ENCODE data around the gene LRCH2. TPM values are rescaled to one million over a fixed set of nuclear protein-coding genes. Genes with fewer than 3 reads are reported as not detected.

The LRCH2 gene
- total and polyA plus RNA-seq, 4 donors = 1.1 to 15.1 (median 2.9) TPM

- H3K9me3 ChIP-seq (ENCODE audit: control insufficient read depth in 4 of 4, insufficient read depth in 3 of 4, low read length in 3 of 4) = no peaks in the 10 kb centered on the region
- ATAC-seq (ENCODE audit: insufficient read depth, low FRiP score) (no peak), DNase-seq (peak in 2 of 3 donors; percentile 17 to 46)
- 65 to 79% methylated on average over 3 of the region's 3 CpGs for WGBS, 2 donors
- H3K36me3 ChIP-seq (ENCODE audit: control insufficient read depth in 4 of 4, insufficient read depth in 4 of 4, low read length in 4 of 4) = peaks cover 0 to 3% (median 0%) of the 10 kb centered on the region in 4 donors
- H3K27me3 ChIP-seq (ENCODE audit: control insufficient read depth in 3 of 3, insufficient read depth in 3 of 3, low read length in 2 of 3) = peaks cover 0 to 28% (median 0%) of the 10 kb centered on the region in 3 donors
- TF ChIP-seq CTCF (IDR thresholded peaks at IDR 0.05; ENCODE audit: control extremely low read depth, extremely low read depth) = no peak
- H3K27ac ChIP-seq (ENCODE audit: low read depth in 1 of 2, low read length in 1 of 2) = no peak overlapping the region
- no peak overlapping the region for H3K9ac ChIP-seq (ENCODE audit: insufficient read depth in 1 of 2, low read length in 2 of 2)
- H3K4me1 ChIP-seq (ENCODE audit: control insufficient read depth in 5 of 5, insufficient read depth in 5 of 5, low read length in 5 of 5) = no peaks in the 10 kb centered on the region
- H3K4me3 ChIP-seq = no peak overlapping the region
Measured at GRCh38 chrX:115134382-115134781, 99.5 kb downstream of the LRCH2 start.

- Histone ChIP-seq H3K36me3 (ENCODE audit: control insufficient read depth in 4 of 4, insufficient read depth in 4 of 4, low read length in 4 of 4) (no peaks in the 10 kb centered on the region), H3K4me1 (ENCODE audit: control insufficient read depth in 5 of 5, insufficient read depth in 5 of 5, low read length in 5 of 5) (no peaks in the 10 kb centered on the region), H3K27ac (ENCODE audit: low read depth in 1 of 2, low read length in 1 of 2) (no peak overlapping the region), H3K4me3 (no peak overlapping the region), H3K9ac (ENCODE audit: insufficient read depth in 1 of 2, low read length in 2 of 2) (no peak overlapping the region), H3K27me3 (ENCODE audit: control insufficient read depth in 3 of 3, insufficient read depth in 3 of 3, low read length in 2 of 3) (peaks cover 0 to 20% (median 2%) of the 10 kb centered on the region in 3 donors), H3K9me3 (ENCODE audit: control insufficient read depth in 4 of 4, insufficient read depth in 3 of 4, low read length in 3 of 4) (no peaks in the 10 kb centered on the region)
- DNase-seq = no peak
- ATAC-seq (ENCODE audit: insufficient read depth, low FRiP score) = no peak
- TF ChIP-seq CTCF (IDR thresholded peaks at IDR 0.05; ENCODE audit: control extremely low read depth, extremely low read depth) = no peak
Measured at GRCh38 chrX:115112411-115112810, 121.5 kb downstream of the LRCH2 start.

- Histone ChIP-seq H3K9me3 (ENCODE audit: control insufficient read depth in 4 of 4, insufficient read depth in 3 of 4, low read length in 3 of 4) (peaks cover 0 to 2% (median 0%) of the 10 kb centered on the region in 4 donors), H3K36me3 (ENCODE audit: control insufficient read depth in 4 of 4, insufficient read depth in 4 of 4, low read length in 4 of 4) (no peaks in the 10 kb centered on the region), H3K4me1 (ENCODE audit: control insufficient read depth in 5 of 5, insufficient read depth in 5 of 5, low read length in 5 of 5) (no peaks in the 10 kb centered on the region), H3K9ac (ENCODE audit: insufficient read depth in 1 of 2, low read length in 2 of 2) (no peak overlapping the region), H3K4me3 (no peak overlapping the region), H3K27me3 (ENCODE audit: control insufficient read depth in 3 of 3, insufficient read depth in 3 of 3, low read length in 2 of 3) (peaks cover 0 to 4% (median 2%) of the 10 kb centered on the region in 3 donors), H3K27ac (ENCODE audit: low read depth in 1 of 2, low read length in 1 of 2) (no peak overlapping the region)
- DNase-seq (no peak), ATAC-seq (ENCODE audit: insufficient read depth, low FRiP score) (no peak)
- no peak for TF ChIP-seq CTCF (IDR thresholded peaks at IDR 0.05; ENCODE audit: control extremely low read depth, extremely low read depth)
- 83 to 96% methylated on average over 4 of the region's 4 CpGs for WGBS, 2 donors
Measured at GRCh38 chrX:115098897-115099296, 135.0 kb downstream of the LRCH2 start.

- WGBS, 2 donors = 42 to 70% methylated on average over 1 of the region's 1 CpG
- DNase-seq = no peak
- H3K9me3 ChIP-seq (ENCODE audit: control insufficient read depth in 4 of 4, insufficient read depth in 3 of 4, low read length in 3 of 4) = no peaks in the 10 kb centered on the region
- H3K9ac ChIP-seq (ENCODE audit: insufficient read depth in 1 of 2, low read length in 2 of 2) = no peak overlapping the region
- H3K36me3 ChIP-seq (ENCODE audit: control insufficient read depth in 4 of 4, insufficient read depth in 4 of 4, low read length in 4 of 4) = no peaks in the 10 kb centered on the region
- no peak for TF ChIP-seq CTCF (IDR thresholded peaks at IDR 0.05; ENCODE audit: control extremely low read depth, extremely low read depth)
- no peak for ATAC-seq (ENCODE audit: insufficient read depth, low FRiP score)
- H3K27ac ChIP-seq (ENCODE audit: low read depth in 1 of 2, low read length in 1 of 2) = no peak overlapping the region
- H3K4me1 ChIP-seq (ENCODE audit: control insufficient read depth in 5 of 5, insufficient read depth in 5 of 5, low read length in 5 of 5) = no peaks in the 10 kb centered on the region
- H3K4me3 ChIP-seq = no peak overlapping the region
- peaks cover 0 to 14% (median 4%) of the 10 kb centered on the region in 3 donors for H3K27me3 ChIP-seq (ENCODE audit: control insufficient read depth in 3 of 3, insufficient read depth in 3 of 3, low read length in 2 of 3)
Measured at GRCh38 chrX:115093191-115093590, 140.7 kb downstream of the LRCH2 start.

Measured in lung (tissue), 12 donors.